HL-60 (cell line): ENCODE measurements around the gene TFPT.

Experiments
- DNase-seq, 2 experiments: peaks; one replicate each; pipeline ENCODE4 v3.0.0-alpha.2; 2010 to 2020; ENCODE audit warnings: low read depth in 1 of 2, low spot score in 1 of 2
- H3K27ac ChIP-seq: fragments of 250-450 bp; sonication (Bioruptor Pico); replicated peaks from 2 replicates; pipeline ENCODE4 v1.5.1; 2020; ENCODE audit warnings: mild to moderate bottlenecking, moderate library complexity
- H3K27me3 ChIP-seq: fragments of 250-450 bp; sonication (Bioruptor Pico); 2 replicates; pipeline ENCODE4 v1.5.1; 2021; ENCODE audit warnings: mild to moderate bottlenecking, moderate library complexity; ENCODE audit not compliant: insufficient read depth, poor library complexity, severe bottlenecking
- H3K4me3 ChIP-seq: replicated peaks from 2 replicates; pipeline ENCODE4 v1.5.1; 2011; ENCODE audit warnings: mild to moderate bottlenecking, control low read depth, low read length; ENCODE audit not compliant: insufficient read depth
- CTCF ChIP-seq: IDR thresholded peaks from one replicate; pipeline ENCODE4 v1.5.1; 2011; ENCODE audit warnings: low read length, control low read depth, inconsistent platforms; ENCODE audit not compliant: insufficient read depth
- GABPA ChIP-seq: IDR thresholded peaks from 2 replicates; pipeline ENCODE4 v1.6.1; 2012; ENCODE audit warnings: low read depth
- POLR2AphosphoS5 ChIP-seq: IDR thresholded peaks from 2 replicates; pipeline ENCODE4 v1.6.1; 2012; ENCODE audit warnings: low read depth
- SPI1 ChIP-seq: IDR thresholded peaks from 2 replicates; pipeline ENCODE4 v1.6.1; 2012; ENCODE audit warnings: low read depth, mild to moderate bottlenecking, borderline replicate concordance
- TF ChIP-seq, protein P1 (sequence below): IDR thresholded peaks from 2 replicates; pipeline ENCODE4 v1.6.1; 2012; ENCODE audit warnings: low read depth; ENCODE audit not compliant: insufficient replicate concordance

TFPT gene

GRCh38 chr19:54133957-54134590 lies 18.6 kb upstream of the TFPT start:
- TF ChIP-seq SPI1 = no peak
- no peak for TF ChIP-seq CTCF
- TF ChIP-seq GABPA = no peak
- no peak for TF ChIP-seq POLR2AphosphoS5
- TF ChIP-seq, protein P1, sequence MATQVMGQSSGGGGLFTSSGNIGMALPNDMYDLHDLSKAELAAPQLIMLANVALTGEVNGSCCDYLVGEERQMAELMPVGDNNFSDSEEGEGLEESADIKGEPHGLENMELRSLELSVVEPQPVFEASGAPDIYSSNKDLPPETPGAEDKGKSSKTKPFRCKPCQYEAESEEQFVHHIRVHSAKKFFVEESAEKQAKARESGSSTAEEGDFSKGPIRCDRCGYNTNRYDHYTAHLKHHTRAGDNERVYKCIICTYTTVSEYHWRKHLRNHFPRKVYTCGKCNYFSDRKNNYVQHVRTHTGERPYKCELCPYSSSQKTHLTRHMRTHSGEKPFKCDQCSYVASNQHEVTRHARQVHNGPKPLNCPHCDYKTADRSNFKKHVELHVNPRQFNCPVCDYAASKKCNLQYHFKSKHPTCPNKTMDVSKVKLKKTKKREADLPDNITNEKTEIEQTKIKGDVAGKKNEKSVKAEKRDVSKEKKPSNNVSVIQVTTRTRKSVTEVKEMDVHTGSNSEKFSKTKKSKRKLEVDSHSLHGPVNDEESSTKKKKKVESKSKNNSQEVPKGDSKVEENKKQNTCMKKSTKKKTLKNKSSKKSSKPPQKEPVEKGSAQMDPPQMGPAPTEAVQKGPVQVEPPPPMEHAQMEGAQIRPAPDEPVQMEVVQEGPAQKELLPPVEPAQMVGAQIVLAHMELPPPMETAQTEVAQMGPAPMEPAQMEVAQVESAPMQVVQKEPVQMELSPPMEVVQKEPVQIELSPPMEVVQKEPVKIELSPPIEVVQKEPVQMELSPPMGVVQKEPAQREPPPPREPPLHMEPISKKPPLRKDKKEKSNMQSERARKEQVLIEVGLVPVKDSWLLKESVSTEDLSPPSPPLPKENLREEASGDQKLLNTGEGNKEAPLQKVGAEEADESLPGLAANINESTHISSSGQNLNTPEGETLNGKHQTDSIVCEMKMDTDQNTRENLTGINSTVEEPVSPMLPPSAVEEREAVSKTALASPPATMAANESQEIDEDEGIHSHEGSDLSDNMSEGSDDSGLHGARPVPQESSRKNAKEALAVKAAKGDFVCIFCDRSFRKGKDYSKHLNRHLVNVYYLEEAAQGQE = no peak
- H3K27me3 ChIP-seq = no peaks in the 10 kb centered on the region
- H3K27ac ChIP-seq = no peak overlapping the region
- no peak overlapping the region for H3K4me3 ChIP-seq
- DNase-seq = no peak

- no peak overlapping the region for H3K4me3 ChIP-seq
- no peaks in the 10 kb centered on the region for H3K27me3 ChIP-seq
- DNase-seq = peak; percentile 34 to 99
- no peak overlapping the region for H3K27ac ChIP-seq
- no peak; the same call in 1 of the 2 replicates for TF ChIP-seq POLR2AphosphoS5
- no peak for TF ChIP-seq CTCF
- no peak for TF ChIP-seq SPI1
- TF ChIP-seq GABPA = no peak
- TF ChIP-seq, protein P1 = no peak
These were observed 18.0 kb upstream of the TFPT start for GRCh38 chr19:54133312-54133956.

- no peak overlapping the region for H3K27ac ChIP-seq
- no peak for TF ChIP-seq POLR2AphosphoS5
- TF ChIP-seq, protein P1 = no peak
- TF ChIP-seq CTCF = no peak
- TF ChIP-seq SPI1 = no peak
- TF ChIP-seq GABPA = no peak
These were observed 14.2 kb upstream of the TFPT start for GRCh38 chr19:54129617-54129996.

More at GRCh38 chr19:54129617-54129996, 14.2 kb upstream of the TFPT start:
- H3K4me3 ChIP-seq = no peak overlapping the region
- no peaks in the 10 kb centered on the region for H3K27me3 ChIP-seq
- no peak for DNase-seq
